Measurements from ENCODE around the gene SH3RF2.

- no peak for TF ChIP-seq CTCF (IDR thresholded peaks at IDR 0.05)
- no peak for TF ChIP-seq EP300 (IDR thresholded peaks at IDR 0.05)
- TF ChIP-seq POLR2AphosphoS5 (IDR thresholded peaks at IDR 0.05) = no peak
- no peak for TF ChIP-seq POLR2A (IDR thresholded peaks at IDR 0.05)
These were observed 11.0 kb upstream of the SH3RF2 start for GRCh38 chr5:145925353-145925752.

All from suprapubic skin (tissue), 4 donors.